Tibial artery (tissue), 4 donors: ENCODE measurements around the gene CD46.

ENCODE experiments used
- DNase-seq, 2 donors: peaks; one replicate each; pipeline ENCODE4 v3.0.0-alpha.2; 2019
- H3K27ac ChIP-seq, 2 donors: fragments of 200-600 bp; sonication (generic) in 1 of 2; 1 replicate in 1 of 2; 2 replicates in 1 of 2; pipeline ENCODE4 v1.5.1; 2018 to 2019; ENCODE audit warnings: mild to moderate bottlenecking in 1 of 2
- H3K27me3 ChIP-seq, 2 donors: fragments of 200-600 bp; sonication (generic) in 1 of 2; one replicate each; pipeline versions ENCODE4 v1.5.1 to v1.6.0; 2016 to 2019
- H3K36me3 ChIP-seq, 3 donors: fragments of 200-600 bp; sonication (generic) in 2 of 3; one replicate each; pipeline ENCODE4 v1.5.1; 2016 to 2019; ENCODE audit warnings: mild to moderate bottlenecking in 2 of 3
- H3K4me1 ChIP-seq, 4 donors: fragments of 200-600 bp; sonication (generic) in 2 of 4; 1 replicate in 3 of 4; 2 replicates in 1 of 4; pipeline ENCODE4 v1.5.1; 2016 to 2019
- H3K4me3 ChIP-seq, 2 donors: fragments of 200-600 bp; sonication (generic) in 1 of 2; 1 replicate in 1 of 2; 2 replicates in 1 of 2; pipeline ENCODE4 v1.5.1; 2018 to 2019; ENCODE audit warnings: mild to moderate bottlenecking in 2 of 2
- H3K9me3 ChIP-seq, 3 donors: fragments of 200-600 bp; sonication (generic) in 1 of 3; one replicate each; pipeline ENCODE4 v1.5.1; 2016 to 2019
- CTCF ChIP-seq, 2 experiments: fragments of 200-600 bp in 1 of 2; fragments of 450-650 bp in 1 of 2; IDR thresholded peaks; one replicate each; pipeline ENCODE4 v1.5.1; 2017 to 2019; ENCODE audit warnings: antibody characterized with exemption in 2 of 2, mild to moderate bottlenecking in 1 of 2, moderate library complexity in 1 of 2
- intact Hi-C: fragments of 100-400 bp; cut with DNase I; formaldehyde crosslinking; loops from one replicate; pipeline ENCODE4 v1.15.0; 2023; ENCODE audit warnings: low total_unique reads

Gene CD46

GRCh38 chr1:207811920-207812720 lies 60.3 kb downstream of the CD46 start:
- Histone ChIP-seq H3K4me1 (peaks cover 0 to 100% (median 98%) of the 10 kb centered on the region in 4 donors), H3K9me3 (no peaks in the 10 kb centered on the region), H3K27ac (peak overlapping the region; percentile 100), H3K27me3 (no peaks in the 10 kb centered on the region), H3K36me3 (peaks cover 95 to 100% (median 100%) of the 10 kb centered on the region in 3 donors), H3K4me3 (peak overlapping the region; percentile 20 to 31)
- peak; percentile 83 to 92 for DNase-seq
- TF ChIP-seq CTCF (IDR thresholded peaks at IDR 0.05) = peak; percentile 47 to 50
- intact Hi-C loops = loop anchor here (5.0 kb wide), 1 partner anchor 60 kb away; the partner anchor contains the start of gene CD46

- Histone ChIP-seq H3K27me3 (no peaks in the 10 kb centered on the region), H3K9me3 (no peaks in the 10 kb centered on the region), H3K36me3 (peaks cover 92 to 100% (median 100%) of the 10 kb centered on the region in 3 donors), H3K4me3 (peak overlapping the region; percentile 20 to 31), H3K27ac (peak overlapping the region; percentile 100), H3K4me1 (peaks cover 0 to 100% (median 98%) of the 10 kb centered on the region in 4 donors)
- intact Hi-C loops = loop anchor here (5.0 kb wide), 1 partner anchor 61 kb away; the partner anchor contains the start of gene CD46
- TF ChIP-seq CTCF (IDR thresholded peaks at IDR 0.05) = no peak
- DNase-seq = peak in 1 of 2 donors; percentile 69
Observed at GRCh38 chr1:207812778-207813511, 61.1 kb downstream of the CD46 start.

GRCh38 chr1:207813512-207813881 lies 61.6 kb downstream of the CD46 start:
- Histone ChIP-seq H3K36me3 (peaks cover 86 to 99% (median 98%) of the 10 kb centered on the region in 3 donors), H3K4me1 (peaks cover 0 to 100% (median 97%) of the 10 kb centered on the region in 4 donors), H3K27ac (peak overlapping the region; percentile 100), H3K27me3 (no peaks in the 10 kb centered on the region), H3K9me3 (no peaks in the 10 kb centered on the region), H3K4me3 (peak overlapping the region; percentile 18 to 31)
- DNase-seq = peak in 1 of 2 donors; percentile 63
- TF ChIP-seq CTCF (IDR thresholded peaks at IDR 0.05) = no peak
- intact Hi-C loops = loop anchor here (5.0 kb wide), 1 partner anchor 61 kb away; the partner anchor contains the start of gene CD46

- Histone ChIP-seq H3K36me3 (peaks cover 82 to 98% (median 98%) of the 10 kb centered on the region in 3 donors), H3K4me1 (peaks cover 0 to 100% (median 96%) of the 10 kb centered on the region in 4 donors), H3K9me3 (no peaks in the 10 kb centered on the region), H3K27me3 (no peaks in the 10 kb centered on the region), H3K4me3 (peak overlapping the region; percentile 18 to 31), H3K27ac (peak overlapping the region; percentile 100)
- intact Hi-C loops = loop anchor here (5.0 kb wide), 1 partner anchor 62 kb away; the partner anchor contains the start of gene CD46
- TF ChIP-seq CTCF (IDR thresholded peaks at IDR 0.05) = no peak
- peak in 1 of 2 donors; percentile 68 for DNase-seq
Observed at GRCh38 chr1:207813946-207814345, 62.1 kb downstream of the CD46 start.

GRCh38 chr1:207814469-207814868 lies 62.6 kb downstream of the CD46 start:
- TF ChIP-seq CTCF (IDR thresholded peaks at IDR 0.05) = no peak
- no peaks in the 10 kb centered on the region for H3K9me3 ChIP-seq
- intact Hi-C loops = loop anchor here (5.0 kb wide), 1 partner anchor 62 kb away; the partner anchor contains the start of gene CD46
- peaks cover 77 to 98% (median 98%) of the 10 kb centered on the region in 3 donors for H3K36me3 ChIP-seq
- DNase-seq = peak in 1 of 2 donors; percentile 60
- H3K4me1 ChIP-seq = peaks cover 0 to 100% (median 95%) of the 10 kb centered on the region in 4 donors
- H3K27ac ChIP-seq = peak overlapping the region; percentile 100
- H3K4me3 ChIP-seq = peak overlapping the region; percentile 18 to 31
- H3K27me3 ChIP-seq = no peaks in the 10 kb centered on the region
